HG03460 (cell line): ENCODE results near the gene DGKQ.
A peak's percentile ranks its signal among the peaks of the same experiment; 100 is the strongest.

Experiments
- ATAC-seq: cut with Tn5 transposase; IDR thresholded peaks from one replicate; pipeline ENCODE4 v1.9.1; 2021; ENCODE audit not compliant: unreplicated experiment

DGKQ gene

GRCh38 chr4:973431-974397, at the start of gene DGKQ:
DGKQ (minus strand) TSS chr4:973569; CDS start chr4:973482, 87 bp downstream.
- peak; percentile 51 for ATAC-seq

- no peak for ATAC-seq
These were observed 49.3 kb upstream of the DGKQ start for GRCh38 chr4:1022739-1023066.

- ATAC-seq = no peak
These were observed 48.8 kb upstream of the DGKQ start for GRCh38 chr4:1022051-1022738.

- peak; percentile 83 for ATAC-seq
These were observed 48.1 kb upstream of the DGKQ start for GRCh38 chr4:1021386-1022050.

- ATAC-seq = no peak
These were observed 46.5 kb upstream of the DGKQ start for GRCh38 chr4:1019729-1020470.

GRCh38 chr4:1019320-1019719, 46.0 kb upstream of the DGKQ start:
- ATAC-seq = no peak

GRCh38 chr4:1018147-1019020, 45.0 kb upstream of the DGKQ start:
- ATAC-seq = no peak

- ATAC-seq = no peak
These were observed 44.3 kb upstream of the DGKQ start for GRCh38 chr4:1017706-1018105.

GRCh38 chr4:1017211-1017610, 43.8 kb upstream of the DGKQ start:
- ATAC-seq = no peak

- ATAC-seq = no peak
These were observed 42.4 kb upstream of the DGKQ start for GRCh38 chr4:1015746-1016145.

GRCh38 chr4:1015179-1015578, 41.8 kb upstream of the DGKQ start:
- no peak for ATAC-seq

GRCh38 chr4:1014291-1015167, 41.2 kb upstream of the DGKQ start:
- ATAC-seq = no peak

- no peak for ATAC-seq
These were observed 40.1 kb upstream of the DGKQ start for GRCh38 chr4:1013225-1014073.

- ATAC-seq = no peak
These were observed 38.8 kb upstream of the DGKQ start for GRCh38 chr4:1012034-1012739.

- no peak for ATAC-seq
These were observed 38.3 kb upstream of the DGKQ start for GRCh38 chr4:1011666-1012033.

- peak; percentile 30 for ATAC-seq
These were observed 37.8 kb upstream of the DGKQ start, which contains the start of gene FGFRL1 for GRCh38 chr4:1011022-1011665. FGFRL1 (plus strand) TSS chr4:1011626; CDS start chr4:1012486, 860 bp downstream.
